Measurements from ENCODE around the gene TMEM158.

DNA sequence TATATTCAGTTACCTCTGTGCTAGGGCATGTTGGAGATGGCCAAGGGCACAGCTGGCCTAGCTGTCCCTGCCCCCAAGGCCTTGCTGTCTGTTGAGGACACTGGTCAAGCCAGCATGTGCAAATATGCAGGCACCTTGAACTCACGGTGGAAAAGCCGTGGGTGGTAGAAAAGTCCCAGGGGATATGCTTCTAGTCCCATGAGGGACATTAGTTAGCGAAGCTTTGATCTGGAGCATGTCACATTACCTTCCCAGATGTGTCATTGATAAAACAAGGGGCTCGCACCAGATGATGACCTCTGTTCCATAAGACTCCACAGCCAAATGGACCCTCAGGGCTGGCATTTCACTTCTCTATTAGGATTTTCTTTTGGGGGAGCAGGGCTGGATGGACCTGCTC, 14.2 kb upstream of the TMEM158 start:
- TF ChIP-seq CTCF (IDR thresholded peaks at IDR 0.05): no peak
- TF ChIP-seq POLR2A (IDR thresholded peaks at IDR 0.05): no peak
- TF ChIP-seq POLR2AphosphoS5 (IDR thresholded peaks at IDR 0.05; ENCODE audit: insufficient read depth in 1 of 2, low read depth in 1 of 2): no peak

Data from vagina (tissue), 2 donors.